NCI-H2029 (cell line): ENCODE results near the gene TLR5.

Source experiments
- DNase-seq: peaks from one replicate; lab custom pipeline; 2025; lab: John Stamatoyannopoulos, UW

TLR5 gene

DNA sequence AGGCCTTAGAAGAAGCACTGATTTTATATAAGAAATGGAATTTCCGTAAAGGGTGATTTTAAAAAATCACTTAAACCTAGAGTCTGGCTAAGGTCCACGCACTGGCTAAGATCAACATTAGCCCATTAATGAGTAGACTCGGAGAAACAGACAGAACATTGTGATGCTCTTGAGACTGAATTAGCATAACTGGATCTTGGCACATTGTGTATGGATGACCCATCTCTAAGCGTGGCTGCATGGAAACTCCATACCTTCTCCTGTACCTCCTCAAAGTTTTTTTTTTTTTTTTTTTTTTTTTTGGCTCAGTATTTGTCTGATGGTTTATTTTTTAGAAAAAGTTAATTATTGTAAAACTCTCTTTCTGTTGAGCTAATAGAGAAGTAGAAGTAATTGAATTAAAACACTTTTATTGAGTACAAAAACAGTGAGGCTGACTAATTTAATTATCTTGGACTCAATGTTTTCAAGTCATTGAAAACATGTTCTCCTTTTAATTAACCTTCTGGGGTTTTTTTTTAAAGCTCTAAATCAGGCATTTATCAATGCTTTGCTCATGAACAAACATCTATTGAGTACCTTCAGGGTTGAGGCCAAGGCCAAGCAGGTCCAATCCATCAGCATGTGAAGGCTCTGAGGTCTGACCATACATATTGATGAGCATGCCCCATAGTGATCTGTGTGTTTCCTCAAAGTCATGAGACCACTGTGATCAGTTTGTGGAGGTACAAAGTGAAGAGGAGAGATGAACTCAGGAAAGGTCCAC lies 74.0 kb downstream of the TLR5 start:
- no peak for DNase-seq

DNA sequence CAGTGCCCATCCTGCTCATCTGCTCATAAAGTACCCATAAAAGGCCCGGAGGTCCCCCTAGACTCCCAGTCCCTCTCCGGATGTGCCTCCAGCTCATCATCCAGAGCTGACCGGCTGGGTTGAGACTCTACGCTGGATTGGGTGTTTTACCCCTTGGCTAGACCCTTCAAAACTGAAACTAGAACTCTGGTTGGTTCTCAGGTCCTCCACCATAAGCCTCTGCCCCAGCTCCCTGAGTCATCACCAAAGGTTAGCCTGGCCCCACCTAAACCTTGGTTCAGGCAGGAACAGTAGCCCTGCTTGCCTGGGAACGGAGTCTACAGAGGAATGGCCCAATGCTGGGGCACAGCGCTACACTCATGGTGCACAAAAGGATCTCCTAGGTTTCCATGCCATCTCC lies 75.1 kb downstream of the TLR5 start:
- DNase-seq = no peak

DNA sequence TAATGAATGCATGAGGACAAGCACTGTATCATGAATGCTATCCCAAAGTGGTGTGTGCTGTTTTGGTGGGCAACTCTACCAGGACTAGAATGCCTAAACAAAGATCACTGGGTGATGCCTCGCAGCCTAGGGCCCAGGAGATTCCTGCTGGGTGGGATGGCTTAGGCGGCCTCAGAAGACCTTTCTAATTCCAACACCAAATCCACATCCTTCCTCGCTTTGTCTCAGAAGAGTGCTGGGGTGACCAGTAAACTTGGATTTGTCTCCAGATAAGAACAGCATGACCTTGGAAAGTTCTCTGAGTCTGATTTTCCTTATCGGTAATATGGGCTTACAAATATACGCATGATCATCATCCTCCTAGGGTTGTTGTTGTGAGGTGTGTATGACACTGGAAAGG lies 76.6 kb downstream of the TLR5 start:
- DNase-seq = no peak

DNA sequence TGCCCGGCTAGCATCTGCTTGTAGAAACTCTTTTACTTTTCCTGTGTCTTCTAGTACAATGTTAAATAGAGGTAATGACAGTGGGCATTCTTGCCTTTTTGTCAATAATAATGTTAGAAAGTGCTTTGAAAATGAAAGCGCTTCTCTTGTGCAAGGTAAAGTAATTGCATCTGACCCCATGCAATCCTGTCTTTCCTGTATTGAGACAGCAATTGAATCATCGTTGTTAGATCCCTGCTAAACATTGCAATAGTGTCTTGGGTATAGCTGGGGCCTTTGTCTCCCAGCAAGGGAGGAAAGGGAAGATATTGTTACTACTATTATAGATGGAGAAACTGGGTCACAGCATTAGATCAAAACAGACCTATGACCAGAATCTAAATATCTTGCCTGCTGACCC lies 80.9 kb downstream of the TLR5 start:
- no peak for DNase-seq

DNA sequence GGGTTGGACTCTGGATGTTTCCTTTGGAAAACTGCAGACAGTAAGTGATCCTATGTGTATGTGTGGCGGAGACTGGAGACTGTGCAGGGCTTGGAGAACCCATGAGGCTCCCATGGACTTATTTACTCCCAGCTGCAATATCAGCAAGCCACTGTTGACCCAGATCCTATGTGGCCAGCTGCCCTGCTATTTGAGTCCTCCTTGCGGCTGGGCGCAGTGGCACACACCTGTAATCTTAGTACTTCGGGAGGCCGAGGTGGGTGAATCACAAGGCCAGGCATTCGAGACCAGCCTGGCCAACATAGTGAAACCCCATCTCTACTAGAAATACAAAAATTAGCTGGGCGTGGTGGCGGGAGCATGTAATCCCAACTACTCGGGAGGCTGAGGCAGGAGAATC lies 83.5 kb downstream of the TLR5 start:
- no peak for DNase-seq
